Activated naive CD8-positive, alpha-beta T cell treated with anti-CD3 and anti-CD28 coated beads, Interleukin-2, amount 10 ng/mL, durations not matched to agents 7 days and 5 days (primary cell): ENCODE measurements around the gene ZNF688. TPM values are rescaled to one million over a fixed set of nuclear protein-coding genes. Genes with fewer than 3 reads are reported as not detected.
A peak's percentile ranks its signal among the peaks of the same experiment; 100 is the strongest.

ENCODE experiments used
- ATAC-seq: fragments of 150-1000 bp; cut with Tn5 transposase; one replicate; pipeline ENCODE4 v1.10.0; 2021; ENCODE audit warnings: low read depth, moderate library complexity
- POLR2A ChIA-PET: fragments of 350-600 bp; sonication (Branson Sonifier 250); formaldehyde crosslinking; loops from one replicate; lab custom pipeline; 2021; ENCODE audit warnings: antibody characterized with exemption; lab: Charles Lee
- DNase-seq: peaks from one replicate; pipeline ENCODE4 v3.0.0; 2021
- H3K27ac Mint-ChIP-seq: one replicate; pipeline ENCODE4 v1.8.0; 2022; ENCODE audit warnings: mild to moderate bottlenecking, mixed read lengths
- H3K27me3 Mint-ChIP-seq: one replicate; pipeline ENCODE4 v1.8.0; 2022; ENCODE audit warnings: mild to moderate bottlenecking, moderate library complexity, mixed read lengths
- H3K36me3 Mint-ChIP-seq: one replicate; pipeline ENCODE4 v1.8.0; 2021; ENCODE audit warnings: mild to moderate bottlenecking, mixed read lengths
- H3K4me1 Mint-ChIP-seq: one replicate; pipeline ENCODE4 v1.8.0; 2021; ENCODE audit warnings: mixed read lengths
- H3K4me3 Mint-ChIP-seq: one replicate; pipeline ENCODE4 v1.8.0; 2022; ENCODE audit warnings: mild to moderate bottlenecking, moderate library complexity, mixed read lengths
- H3K9me3 Mint-ChIP-seq: one replicate; pipeline ENCODE4 v1.8.0; 2021; ENCODE audit warnings: mixed read lengths
- total RNA-seq, 2 experiments: library from RNA; stranded (reverse); gene quantifications; one replicate each; pipeline ENCODE4 v1.2.3, GENCODE V29; 2021

Gene ZNF688
- total RNA-seq, 2 experiments from 2014 or later: 17.8 to 18.3 TPM

- no peaks in the 10 kb centered on the region for H3K27me3 Mint-ChIP-seq
- peaks cover 7% of the 10 kb centered on the region for H3K36me3 Mint-ChIP-seq
- no peak for DNase-seq
- peaks cover 20% of the 10 kb centered on the region for H3K4me1 Mint-ChIP-seq
- ATAC-seq: no peak
- no peaks in the 10 kb centered on the region for H3K9me3 Mint-ChIP-seq
- H3K4me3 Mint-ChIP-seq: peak overlapping the region; percentile 26
- POLR2A ChIA-PET: interaction anchor here (0.5 to 3.5 kb wide), 3 partner anchors 12 to 75 kb away, joined by 4 to 68 read pairs (median 20); partner anchors contain the start of genes ZNF688 and ZNF747
- H3K27ac Mint-ChIP-seq: no peak overlapping the region
Measured at GRCh38 chr16:30559690-30560089, 11.8 kb downstream of the ZNF688 start.

GRCh38 chr16:30558789-30559377, 12.6 kb downstream of the ZNF688 start:
- DNase-seq (no peak), ATAC-seq (no peak)
- no peaks in the 10 kb centered on the region for H3K27me3 Mint-ChIP-seq
- H3K4me3 Mint-ChIP-seq: peak overlapping the region; percentile 90
- H3K36me3 Mint-ChIP-seq: peaks cover 14% of the 10 kb centered on the region
- no peaks in the 10 kb centered on the region for H3K9me3 Mint-ChIP-seq
- peak overlapping the region; percentile 91 for H3K27ac Mint-ChIP-seq
- H3K4me1 Mint-ChIP-seq: peaks cover 27% of the 10 kb centered on the region
- POLR2A ChIA-PET: interaction anchor here (0.6 to 3.5 kb wide), 13 partner anchors 9 to 478 kb away, joined by 3 to 131 read pairs (median 8); partner anchors contain the start of genes CORO1A, DCTPP1, FBRS and ZNF688

GRCh38 chr16:30557957-30558788, 13.3 kb downstream of the ZNF688 start, which contains the start of gene ZNF764:
Gene ZNF764 (minus strand): TSS chr16:30558374. CDS start chr16:30558182, 192 bp downstream.
- no peaks in the 10 kb centered on the region for H3K9me3 Mint-ChIP-seq
- ATAC-seq (peak; percentile 97), DNase-seq (peak; percentile 94)
- POLR2A ChIA-PET: interaction anchor here (0.6 to 3.5 kb wide), 19 partner anchors 10 to 478 kb away, joined by 3 to 131 read pairs (median 5); partner anchors contain the start of genes CORO1A, DCTPP1, FBRS and ZNF688
- H3K36me3 Mint-ChIP-seq: peaks cover 15% of the 10 kb centered on the region
- H3K4me1 Mint-ChIP-seq: peaks cover 34% of the 10 kb centered on the region
- H3K4me3 Mint-ChIP-seq: peak within 1 kb of the TSS; percentile 90
- H3K27ac Mint-ChIP-seq: peak within 1 kb of the TSS; percentile 91
- H3K27me3 Mint-ChIP-seq: no peaks in the 10 kb centered on the region

- Mint-ChIP-seq H3K4me3 (peak overlapping the region; percentile 90), H3K9me3 (no peaks in the 10 kb centered on the region), H3K27ac (peak overlapping the region; percentile 91), H3K27me3 (no peaks in the 10 kb centered on the region), H3K36me3 (peaks cover 15% of the 10 kb centered on the region), H3K4me1 (peaks cover 38% of the 10 kb centered on the region)
- no peak for DNase-seq
- POLR2A ChIA-PET: interaction anchor here (0.6 to 3.5 kb wide), 20 partner anchors 10 to 374 kb away, joined by 3 to 131 read pairs (median 4); partner anchors contain the start of genes CORO1A, DCTPP1, FBRS and ZNF688
- no peak for ATAC-seq
Measured at GRCh38 chr16:30557707-30557956, 13.9 kb downstream of the ZNF688 start.

GRCh38 chr16:30556125-30556473, 15.4 kb downstream of the ZNF688 start:
- H3K4me1 Mint-ChIP-seq: peaks cover 45% of the 10 kb centered on the region
- H3K36me3 Mint-ChIP-seq: peaks cover 18% of the 10 kb centered on the region
- H3K27ac Mint-ChIP-seq: peak overlapping the region; percentile 51
- H3K4me3 Mint-ChIP-seq: peak overlapping the region; percentile 55
- ATAC-seq (no peak), DNase-seq (no peak)
- H3K9me3 Mint-ChIP-seq: no peaks in the 10 kb centered on the region
- H3K27me3 Mint-ChIP-seq: no peaks in the 10 kb centered on the region
- POLR2A ChIA-PET: no interaction called here

GRCh38 chr16:30555315-30556124, 16.0 kb downstream of the ZNF688 start:
- Mint-ChIP-seq H3K27me3 (no peaks in the 10 kb centered on the region), H3K27ac (peak overlapping the region; percentile 51), H3K9me3 (no peaks in the 10 kb centered on the region), H3K36me3 (peaks cover 18% of the 10 kb centered on the region), H3K4me1 (peaks cover 46% of the 10 kb centered on the region), H3K4me3 (peak overlapping the region; percentile 55)
- ATAC-seq (no peak), DNase-seq (no peak)
- POLR2A ChIA-PET: interaction anchor here (0.6 kb wide), 1 partner anchor 106 kb away, joined by 3 read pairs; no protein-coding TSS in a partner anchor

GRCh38 chr16:30554557-30555314, 16.8 kb downstream of the ZNF688 start:
- Mint-ChIP-seq H3K27me3 (no peaks in the 10 kb centered on the region), H3K4me1 (peaks cover 46% of the 10 kb centered on the region), H3K27ac (no peak overlapping the region), H3K9me3 (no peaks in the 10 kb centered on the region), H3K36me3 (peaks cover 18% of the 10 kb centered on the region), H3K4me3 (no peak overlapping the region)
- ATAC-seq (no peak), DNase-seq (no peak)
- POLR2A ChIA-PET: interaction anchor here (0.6 to 1.1 kb wide), 2 partner anchors 104 to 150 kb away, joined by 3 read pairs; partner anchors contain the start of gene FBRS

GRCh38 chr16:30553393-30553899, 18.1 kb downstream of the ZNF688 start:
- POLR2A ChIA-PET: interaction anchor here (0.9 to 3.1 kb wide), 2 partner anchors 18 kb away, joined by 3 to 64 read pairs; partner anchors contain the start of genes ZNF688 and ZNF747
- ATAC-seq: no peak
- no peak for DNase-seq
- peaks cover 18% of the 10 kb centered on the region for H3K36me3 Mint-ChIP-seq
- H3K9me3 Mint-ChIP-seq: no peaks in the 10 kb centered on the region
- peak overlapping the region; percentile 68 for H3K27ac Mint-ChIP-seq
- no peaks in the 10 kb centered on the region for H3K27me3 Mint-ChIP-seq
- no peak overlapping the region for H3K4me3 Mint-ChIP-seq
- peaks cover 45% of the 10 kb centered on the region for H3K4me1 Mint-ChIP-seq

- peaks cover 19% of the 10 kb centered on the region for H3K36me3 Mint-ChIP-seq
- H3K4me1 Mint-ChIP-seq: peaks cover 45% of the 10 kb centered on the region
Measured at GRCh38 chr16:30552956-30553355, 18.6 kb downstream of the ZNF688 start.

GRCh38 chr16:30551781-30552180, 19.7 kb downstream of the ZNF688 start:
- no peaks in the 10 kb centered on the region for H3K27me3 Mint-ChIP-seq
- DNase-seq (peak; percentile 63), ATAC-seq (peak; percentile 93)
- H3K36me3 Mint-ChIP-seq: peaks cover 23% of the 10 kb centered on the region
- POLR2A ChIA-PET: interaction anchor here (0.6 to 3.1 kb wide), 22 partner anchors 8 to 382 kb away, joined by 3 to 64 read pairs (median 4); partner anchors contain the start of genes PRR14, ZNF688 and ZNF747
- peak overlapping the region; percentile 93 for H3K27ac Mint-ChIP-seq
- H3K4me3 Mint-ChIP-seq: peak overlapping the region; percentile 73
- H3K9me3 Mint-ChIP-seq: no peaks in the 10 kb centered on the region
- peaks cover 45% of the 10 kb centered on the region for H3K4me1 Mint-ChIP-seq

More at GRCh38 chr16:30552956-30553355, 18.6 kb downstream of the ZNF688 start:
- POLR2A ChIA-PET: interaction anchor here (0.5 to 3.1 kb wide), 5 partner anchors 15 to 25 kb away, joined by 3 to 64 read pairs (median 4); partner anchors contain the start of genes ZNF688 and ZNF747
- DNase-seq: no peak
- no peaks in the 10 kb centered on the region for H3K9me3 Mint-ChIP-seq
- H3K27ac Mint-ChIP-seq: peak overlapping the region; percentile 93
- no peak overlapping the region for H3K4me3 Mint-ChIP-seq
- no peaks in the 10 kb centered on the region for H3K27me3 Mint-ChIP-seq
- no peak for ATAC-seq

- POLR2A ChIA-PET: interaction anchor here (1.6 kb wide), 1 partner anchor 13 kb away, joined by 9 read pairs; the partner anchor contains the start of gene ZNF747
- H3K4me3 Mint-ChIP-seq: no peak overlapping the region
- peaks cover 33% of the 10 kb centered on the region for H3K4me1 Mint-ChIP-seq
- DNase-seq: no peak
- no peak for ATAC-seq
- no peaks in the 10 kb centered on the region for H3K9me3 Mint-ChIP-seq
- peaks cover 7% of the 10 kb centered on the region for H3K36me3 Mint-ChIP-seq
- H3K27me3 Mint-ChIP-seq: no peaks in the 10 kb centered on the region
- H3K27ac Mint-ChIP-seq: peak overlapping the region; percentile 11
Measured at GRCh38 chr16:30548416-30549253, 22.9 kb downstream of the ZNF688 start.
